ENCODE data around the gene HHIPL1. TPM values are rescaled to one million over a fixed set of nuclear protein-coding genes. Genes with fewer than 3 reads are reported as not detected.

Gene HHIPL1
- total RNA-seq, 2 donors from 2014 or later = under 0.01 to 0.26 TPM

- Histone ChIP-seq H3K27me3 (no peaks in the 10 kb centered on the region), H3K4me1 (no peaks in the 10 kb centered on the region), H3K36me3 (replicated peaks in 1 of 2; ENCODE audit: insufficient read depth in 1 of 2, low read depth in 2 of 2) (no peaks in the 10 kb centered on the region), H3K4me3 (no peak overlapping the region), H3K27ac (no peak overlapping the region), H3K9me3 (peaks cover 0 to 8% (median 0%) of the 10 kb centered on the region in 3 donors)
- TF ChIP-seq POLR2A (IDR thresholded peaks at IDR 0.05) (no peak), CTCF (IDR thresholded peaks at IDR 0.05) (no peak)
- WGBS, 2 donors = 79 to 81% methylated on average over 8 of the region's 8 CpGs
- ATAC-seq (no peak), DNase-seq (no peak)
- intact Hi-C loops (cut with DNase I) = no loop called here
These were observed 61.4 kb downstream of the HHIPL1 start for GRCh38 chr14:99706107-99706900.

GRCh38 chr14:99707420-99707819 lies 62.5 kb downstream of the HHIPL1 start:
- intact Hi-C loops (cut with DNase I) = no loop called here
- Histone ChIP-seq H3K27ac (no peak overlapping the region), H3K36me3 (replicated peaks in 1 of 2; ENCODE audit: insufficient read depth in 1 of 2, low read depth in 2 of 2) (no peaks in the 10 kb centered on the region), H3K9me3 (peaks cover 0 to 8% (median 0%) of the 10 kb centered on the region in 3 donors), H3K4me3 (no peak overlapping the region), H3K27me3 (no peaks in the 10 kb centered on the region), H3K4me1 (no peaks in the 10 kb centered on the region)
- WGBS, 2 donors = 93 to 100% methylated on average over 1 to 2 of the region's 2 CpGs
- TF ChIP-seq CTCF (IDR thresholded peaks at IDR 0.05) = no peak
- no peak for TF ChIP-seq POLR2A (IDR thresholded peaks at IDR 0.05)
- ATAC-seq (no peak), DNase-seq (no peak)

DNA sequence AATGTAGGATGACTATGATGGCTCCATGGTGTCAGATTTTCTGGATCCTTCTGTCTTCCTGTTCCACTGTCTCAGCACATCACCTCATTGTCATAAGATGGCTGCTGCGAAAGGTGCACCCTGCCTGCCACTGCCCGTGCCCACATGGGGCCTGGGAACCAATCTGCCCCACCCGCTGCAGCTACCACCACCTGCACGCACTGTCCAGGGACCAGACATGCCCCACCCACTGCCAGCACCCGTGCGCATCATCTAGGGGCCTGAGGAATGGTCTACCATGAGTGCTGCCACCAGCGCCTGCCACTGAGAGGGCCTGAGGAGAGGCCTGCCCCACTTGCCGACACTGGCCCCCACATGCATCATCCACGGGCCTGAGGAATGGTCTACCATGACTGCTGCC lies 63.0 kb downstream of the HHIPL1 start:
- H3K9me3 ChIP-seq = peaks cover 0 to 8% (median 0%) of the 10 kb centered on the region in 3 donors
- no peaks in the 10 kb centered on the region for H3K36me3 ChIP-seq (replicated peaks in 1 of 2; ENCODE audit: insufficient read depth in 1 of 2, low read depth in 2 of 2)
- ATAC-seq = no peak
- no peak overlapping the region for H3K27ac ChIP-seq
- DNase-seq = no peak
- no peaks in the 10 kb centered on the region for H3K27me3 ChIP-seq
- H3K4me3 ChIP-seq = no peak overlapping the region
- intact Hi-C loops (cut with DNase I) = no loop called here
- TF ChIP-seq POLR2A (IDR thresholded peaks at IDR 0.05) (no peak), CTCF (IDR thresholded peaks at IDR 0.05) (no peak)
- H3K4me1 ChIP-seq = no peaks in the 10 kb centered on the region
- WGBS, 2 donors = 92 to 100% methylated on average over 4 to 9 of the region's 9 CpGs

DNA sequence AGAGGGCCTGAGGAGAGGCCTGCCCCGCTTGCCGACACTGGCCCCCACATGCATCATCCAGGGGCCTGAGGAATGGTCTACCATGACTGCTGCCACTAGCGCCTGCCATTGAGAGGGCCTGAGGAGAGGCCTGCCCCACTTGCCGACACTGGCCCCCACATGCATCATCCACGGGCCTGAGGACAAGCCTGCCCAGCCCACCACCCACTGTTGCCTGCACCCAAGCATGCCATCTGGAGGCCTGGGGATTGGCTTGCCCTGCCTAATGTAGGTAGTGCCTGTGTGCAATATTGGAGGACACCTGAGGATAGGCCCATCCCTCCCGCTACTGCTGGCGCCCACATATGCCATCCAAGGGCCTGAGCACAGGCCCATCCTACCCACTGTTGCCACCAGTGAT lies 63.5 kb downstream of the HHIPL1 start:
- intact Hi-C loops (cut with DNase I) = no loop called here
- no peaks in the 10 kb centered on the region for H3K27me3 ChIP-seq
- H3K9me3 ChIP-seq = peaks cover 0 to 2% (median 0%) of the 10 kb centered on the region in 3 donors
- H3K36me3 ChIP-seq (replicated peaks in 1 of 2; ENCODE audit: insufficient read depth in 1 of 2, low read depth in 2 of 2) = no peaks in the 10 kb centered on the region
- no peaks in the 10 kb centered on the region for H3K4me1 ChIP-seq
- 50 to 80% methylated on average over 2 to 7 of the region's 7 CpGs for WGBS, 2 donors
- H3K27ac ChIP-seq = no peak overlapping the region
- no peak overlapping the region for H3K4me3 ChIP-seq
- ATAC-seq (no peak), DNase-seq (no peak)
- TF ChIP-seq CTCF (IDR thresholded peaks at IDR 0.05) (no peak), POLR2A (IDR thresholded peaks at IDR 0.05) (no peak)

DNA sequence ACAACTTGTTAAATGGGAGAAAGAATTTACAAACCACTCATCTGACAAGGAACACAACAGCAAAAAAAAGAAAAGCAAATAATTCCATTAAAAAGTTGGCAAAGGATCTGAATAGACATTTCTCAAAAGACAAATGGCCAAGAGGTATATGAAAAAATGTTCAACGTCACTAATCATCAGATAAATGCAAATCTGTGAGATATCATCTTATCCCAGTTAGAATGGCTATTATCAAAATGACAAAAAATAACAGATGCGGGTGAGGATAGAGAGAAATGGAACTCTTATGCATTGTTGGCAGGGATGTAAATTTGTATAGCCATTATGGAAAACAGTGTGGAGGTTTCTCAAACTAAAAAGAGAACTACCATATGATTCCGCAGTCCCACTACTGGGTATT lies 69.0 kb downstream of the HHIPL1 start:
- no peaks in the 10 kb centered on the region for H3K4me1 ChIP-seq
- no peaks in the 10 kb centered on the region for H3K36me3 ChIP-seq (replicated peaks in 1 of 2; ENCODE audit: insufficient read depth in 1 of 2, low read depth in 2 of 2)
- DNase-seq (no peak), ATAC-seq (no peak)
- TF ChIP-seq POLR2A (IDR thresholded peaks at IDR 0.05) = no peak
- intact Hi-C loops (cut with DNase I) = no loop called here
- no peaks in the 10 kb centered on the region for H3K9me3 ChIP-seq
- H3K4me3 ChIP-seq = no peak overlapping the region
- H3K27me3 ChIP-seq = no peaks in the 10 kb centered on the region
- H3K27ac ChIP-seq = no peak overlapping the region
- WGBS, 2 donors = 85 to 94% methylated on average over 3 of the region's 3 CpGs
